ENCODE measurements around the gene FAM163B. TPM values are rescaled to one million over a fixed set of nuclear protein-coding genes. Genes with fewer than 3 reads are reported as not detected.

The FAM163B gene
- total and polyA plus RNA-seq, 2 experiments from 2014 or later: 0.60 to 1.3 TPM

- H3K27ac Mint-ChIP-seq: no peak overlapping the region
- no peaks in the 10 kb centered on the region; the same call in 2 of the 3 replicates for H3K9me3 Mint-ChIP-seq
- H3K36me3 Mint-ChIP-seq (ENCODE audit: low read depth): no peaks in the 10 kb centered on the region
- ATAC-seq: no peak
- Histone ChIP-seq H3K79me2 (replicated peaks; ENCODE audit: insufficient read depth) (no peaks in the 10 kb centered on the region), H4K20me1 (replicated peaks; ENCODE audit: insufficient read depth) (no peaks in the 10 kb centered on the region), H3K4me1 (ENCODE audit: insufficient read depth) (peaks cover 5% of the 10 kb centered on the region), H3K27ac (ENCODE audit: low read depth) (no peak overlapping the region), H3F3A (replicated peaks; ENCODE audit: low read depth) (no peaks in the 10 kb centered on the region), H3K9me2 (ENCODE audit: insufficient read depth) (no peaks in the 10 kb centered on the region), H3K36me3 (ENCODE audit: insufficient read depth) (no peaks in the 10 kb centered on the region), H2AFZ (no peak overlapping the region), H3K4me2 (no peak overlapping the region), H3K27me3 (ENCODE audit: insufficient read depth) (no peaks in the 10 kb centered on the region), H3K4me3 (no peak overlapping the region)
- no peak overlapping the region for H3K4me3 Mint-ChIP-seq
- TF ChIP-seq ETS1 (IDR thresholded peaks at IDR 0.05): no peak
- no peak for TF ChIP-seq EZH2 (IDR thresholded peaks at IDR 0.05; ENCODE audit: low read depth, unreplicated experiment)
- no peak for TF ChIP-seq REST (IDR thresholded peaks at IDR 0.05; ENCODE audit: unreplicated experiment)
- no peak for TF ChIP-seq CTCF (conservative IDR thresholded peaks at IDR 0.05; ENCODE audit: low read depth in 2 of 2)
- no peak for TF ChIP-seq CREB1 (CRISPR knock-in tag; IDR thresholded peaks at IDR 0.05; ENCODE audit: low read depth)
- TF ChIP-seq ZNF331 (CRISPR knock-in tag; IDR thresholded peaks at IDR 0.05; ENCODE audit: low read depth): no peak
- peaks cover 31% of the 10 kb centered on the region for H3K4me1 Mint-ChIP-seq
- peaks cover 13% of the 10 kb centered on the region for H3K27me3 Mint-ChIP-seq (ENCODE audit: insufficient read depth, low read depth, poor library complexity)
- DNase-seq (ENCODE audit: low spot score): no peak
These were observed 51.6 kb downstream of the FAM163B start for GRCh38 chr9:133557581-133557980.

GRCh38 chr9:133556354-133556753 lies 52.8 kb downstream of the FAM163B start:
- H3K9me3 Mint-ChIP-seq: no peaks in the 10 kb centered on the region; the same call in 2 of the 3 replicates
- no peak overlapping the region for H3K4me3 Mint-ChIP-seq
- peaks cover 13% of the 10 kb centered on the region for H3K27me3 Mint-ChIP-seq (ENCODE audit: insufficient read depth, low read depth, poor library complexity)
- H3K36me3 Mint-ChIP-seq (ENCODE audit: low read depth): no peaks in the 10 kb centered on the region
- Histone ChIP-seq H3K4me1 (ENCODE audit: insufficient read depth) (peaks cover 5% of the 10 kb centered on the region), H3K4me2 (no peak overlapping the region), H2AFZ (no peak overlapping the region), H3K9me2 (ENCODE audit: insufficient read depth) (no peaks in the 10 kb centered on the region), H3F3A (replicated peaks; ENCODE audit: low read depth) (no peaks in the 10 kb centered on the region), H3K79me2 (replicated peaks; ENCODE audit: insufficient read depth) (no peaks in the 10 kb centered on the region), H3K27me3 (ENCODE audit: insufficient read depth) (no peaks in the 10 kb centered on the region), H3K36me3 (ENCODE audit: insufficient read depth) (no peaks in the 10 kb centered on the region), H3K4me3 (no peak overlapping the region), H4K20me1 (replicated peaks; ENCODE audit: insufficient read depth) (no peaks in the 10 kb centered on the region), H3K27ac (ENCODE audit: low read depth) (no peak overlapping the region)
- DNase-seq (ENCODE audit: low spot score) (no peak), ATAC-seq (no peak)
- peaks cover 31% of the 10 kb centered on the region for H3K4me1 Mint-ChIP-seq
- no peak overlapping the region for H3K27ac Mint-ChIP-seq
- TF ChIP-seq POLR2AphosphoS5 (IDR thresholded peaks at IDR 0.05; ENCODE audit: low read depth) (no peak), CTCF (conservative IDR thresholded peaks at IDR 0.05; ENCODE audit: low read depth in 2 of 2) (no peak), REST (IDR thresholded peaks at IDR 0.05; ENCODE audit: unreplicated experiment) (no peak), ZNF114 (CRISPR knock-in tag; IDR thresholded peaks at IDR 0.05) (no peak), ETS1 (IDR thresholded peaks at IDR 0.05) (no peak), ZNF331 (CRISPR knock-in tag; IDR thresholded peaks at IDR 0.05; ENCODE audit: low read depth) (no peak), EZH2phosphoT487 (IDR thresholded peaks at IDR 0.05; ENCODE audit: unreplicated experiment) (no peak)
